ENCODE data around the gene TAF4. TPM values are rescaled to one million over a fixed set of nuclear protein-coding genes. Genes with fewer than 3 reads are reported as not detected.

The TAF4 gene
- total and polyA plus RNA-seq, 8 donors: 5.7 to 15.2 (median 8.4) TPM

- FAIRE-seq (no peak), ATAC-seq (no peak), DNase-seq (peak in 1 of 6 donors; percentile 25)
- H3K9me3 ChIP-seq: no peaks in the 10 kb centered on the region
- no peaks in the 10 kb centered on the region for H3K4me1 ChIP-seq
- no peaks in the 10 kb centered on the region for H3K27me3 ChIP-seq
- H3K27ac ChIP-seq: no peak overlapping the region
- H3K36me3 ChIP-seq: peaks cover 0 to 10% (median 1%) of the 10 kb centered on the region in 3 donors
- no peak overlapping the region for H3K4me3 ChIP-seq
- intact Hi-C loops (cut with DNase I): no loop called here
- TF ChIP-seq, protein P1, sequence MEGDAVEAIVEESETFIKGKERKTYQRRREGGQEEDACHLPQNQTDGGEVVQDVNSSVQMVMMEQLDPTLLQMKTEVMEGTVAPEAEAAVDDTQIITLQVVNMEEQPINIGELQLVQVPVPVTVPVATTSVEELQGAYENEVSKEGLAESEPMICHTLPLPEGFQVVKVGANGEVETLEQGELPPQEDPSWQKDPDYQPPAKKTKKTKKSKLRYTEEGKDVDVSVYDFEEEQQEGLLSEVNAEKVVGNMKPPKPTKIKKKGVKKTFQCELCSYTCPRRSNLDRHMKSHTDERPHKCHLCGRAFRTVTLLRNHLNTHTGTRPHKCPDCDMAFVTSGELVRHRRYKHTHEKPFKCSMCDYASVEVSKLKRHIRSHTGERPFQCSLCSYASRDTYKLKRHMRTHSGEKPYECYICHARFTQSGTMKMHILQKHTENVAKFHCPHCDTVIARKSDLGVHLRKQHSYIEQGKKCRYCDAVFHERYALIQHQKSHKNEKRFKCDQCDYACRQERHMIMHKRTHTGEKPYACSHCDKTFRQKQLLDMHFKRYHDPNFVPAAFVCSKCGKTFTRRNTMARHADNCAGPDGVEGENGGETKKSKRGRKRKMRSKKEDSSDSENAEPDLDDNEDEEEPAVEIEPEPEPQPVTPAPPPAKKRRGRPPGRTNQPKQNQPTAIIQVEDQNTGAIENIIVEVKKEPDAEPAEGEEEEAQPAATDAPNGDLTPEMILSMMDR (IDR thresholded peaks at IDR 0.05): no peak
- WGBS, 2 donors: 84 to 90% methylated on average over 11 of the region's 11 CpGs
These were observed 96.7 kb downstream of the TAF4 start for GRCh38 chr20:61968932-61969331.

- 80 to 86% methylated on average over 22 of the region's 22 CpGs for WGBS, 2 donors
- ATAC-seq: no peak
These were observed 97.5 kb downstream of the TAF4 start for GRCh38 chr20:61968036-61968810.

DNA sequence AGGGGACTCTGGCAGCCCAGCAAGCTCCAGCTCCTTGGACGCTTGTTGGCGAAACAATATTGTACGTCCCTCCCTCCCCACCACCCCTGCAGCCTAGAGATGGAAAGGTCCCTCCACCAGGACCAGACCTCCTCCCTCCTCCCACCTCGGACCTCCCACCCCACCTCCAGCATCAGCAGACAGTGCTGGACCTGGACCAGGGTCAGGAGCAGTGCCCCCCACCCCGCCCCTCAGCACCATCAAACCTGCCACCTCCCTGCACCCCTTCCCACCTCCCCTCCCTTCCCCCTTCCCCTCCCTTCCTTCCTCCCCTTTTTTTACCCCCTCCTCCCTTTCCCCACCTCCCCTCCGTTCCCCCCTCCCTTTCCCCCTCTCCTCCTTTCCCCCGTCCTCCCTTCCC is 98.4 kb downstream of the TAF4 start:
- intact Hi-C loops (cut with DNase I): no loop called here
- Histone ChIP-seq H3K4me1 (no peaks in the 10 kb centered on the region), H3K36me3 (no peaks in the 10 kb centered on the region), H3K27me3 (no peaks in the 10 kb centered on the region), H3K9me3 (no peaks in the 10 kb centered on the region), H3K4me3 (no peak overlapping the region), H3K27ac (no peak overlapping the region)
- WGBS, 2 donors: 70 to 81% methylated on average over 4 to 7 of the region's 7 CpGs
- FAIRE-seq (no peak), ATAC-seq (no peak), DNase-seq (peak in 1 of 6 donors; percentile 47)
- TF ChIP-seq, protein P1 (IDR thresholded peaks at IDR 0.05): no peak

More at GRCh38 chr20:61968036-61968810, 97.5 kb downstream of the TAF4 start:
- Histone ChIP-seq H3K4me1 (no peaks in the 10 kb centered on the region), H3K27ac (no peak overlapping the region), H3K9me3 (no peaks in the 10 kb centered on the region), H3K4me3 (no peak overlapping the region), H3K36me3 (peaks cover 0 to 6% (median 0%) of the 10 kb centered on the region in 3 donors), H3K27me3 (no peaks in the 10 kb centered on the region)
- FAIRE-seq (no peak), DNase-seq (peak in 1 of 6 donors; percentile 30)
- TF ChIP-seq, protein P1 (IDR thresholded peaks at IDR 0.05): no peak
- intact Hi-C loops (cut with DNase I): no loop called here

GRCh38 chr20:61966492-61967244 is 99.0 kb downstream of the TAF4 start:
- Histone ChIP-seq H3K27ac (no peak overlapping the region), H3K4me1 (no peaks in the 10 kb centered on the region), H3K4me3 (no peak overlapping the region), H3K27me3 (no peaks in the 10 kb centered on the region), H3K9me3 (no peaks in the 10 kb centered on the region), H3K36me3 (no peaks in the 10 kb centered on the region)
- intact Hi-C loops (cut with DNase I): no loop called here
- FAIRE-seq (no peak), DNase-seq (peak in 1 of 6 donors; percentile 50), ATAC-seq (no peak)
- TF ChIP-seq, protein P1 (IDR thresholded peaks at IDR 0.05): no peak
- 87 to 92% methylated on average over 25 of the region's 25 CpGs for WGBS, 2 donors
